ENCODE results near the gene NRXN2.

The NRXN2 gene

DNA sequence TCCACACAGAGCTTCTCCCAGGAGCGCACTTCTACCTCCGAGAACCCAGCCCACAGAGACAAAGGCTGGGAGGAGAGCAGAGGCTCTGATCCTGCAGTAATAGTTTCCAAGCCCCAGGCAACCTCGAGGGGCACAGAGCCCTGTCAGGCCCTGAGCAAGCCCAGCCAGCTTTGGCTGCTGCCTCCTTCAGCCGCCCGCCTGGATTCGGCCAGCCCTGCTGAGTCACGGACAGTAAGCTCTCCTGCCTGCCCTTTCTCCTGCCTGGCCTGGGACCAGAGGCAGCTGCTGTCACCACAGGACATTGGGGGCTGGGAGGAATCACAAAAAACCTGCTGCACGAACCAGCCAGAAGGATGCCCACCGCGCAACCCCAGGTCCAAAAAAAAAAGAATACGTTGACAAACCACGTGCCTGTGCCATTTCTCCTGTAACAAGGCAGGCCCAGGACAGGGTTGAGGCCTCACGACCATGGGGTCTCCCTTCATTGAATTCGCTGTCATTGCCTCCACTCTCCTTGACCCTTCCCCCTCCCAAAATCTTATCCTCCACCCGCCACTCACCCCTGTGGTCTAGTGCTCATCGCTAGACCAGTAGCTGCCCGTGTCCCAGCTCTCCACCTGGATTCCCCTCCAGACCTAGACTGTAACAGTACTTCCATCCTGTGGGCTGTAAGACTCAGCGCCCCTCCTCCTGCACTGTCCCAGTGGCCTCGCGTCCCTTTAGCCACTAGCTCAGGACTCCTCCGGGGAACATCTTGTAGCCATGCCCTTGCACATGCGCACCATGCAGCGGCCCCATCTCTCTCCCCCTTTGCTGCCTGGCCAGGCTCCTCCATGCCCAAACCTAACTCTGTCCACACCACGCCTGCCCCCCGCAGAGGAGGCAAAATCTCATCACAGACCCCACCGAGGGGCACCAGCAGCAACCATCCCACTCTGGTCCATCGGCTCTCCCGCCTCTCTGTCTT is 139.4 kb downstream of the NRXN2 start:
- Histone ChIP-seq H3K4me3 (ENCODE audit: low read length) (no peak overlapping the region), H3K36me3 (ENCODE audit: control insufficient read depth, low read length) (no peaks in the 10 kb centered on the region), H3K9me2 (replicated peaks; ENCODE audit: control insufficient read depth, low read length) (no peaks in the 10 kb centered on the region), H3K27ac (ENCODE audit: low read depth, low read length) (no peak overlapping the region), H3K27me3 (ENCODE audit: control insufficient read depth, low read length) (no peaks in the 10 kb centered on the region), H3F3A (ENCODE audit: control insufficient read depth, insufficient read depth) (no peaks in the 10 kb centered on the region), H3K79me2 (ENCODE audit: control insufficient read depth, low read length) (no peaks in the 10 kb centered on the region), H3K4me2 (ENCODE audit: low read length) (no peak overlapping the region), H4K20me1 (ENCODE audit: control insufficient read depth, insufficient read depth, low read depth, low read length) (no peaks in the 10 kb centered on the region), H3K4me1 (ENCODE audit: control insufficient read depth, low read length) (no peaks in the 10 kb centered on the region), H3K9me3 (ENCODE audit: control insufficient read depth, insufficient read depth, low read length) (peaks cover 7% of the 10 kb centered on the region)
- TF ChIP-seq CTCF (IDR thresholded peaks at IDR 0.05; ENCODE audit: low read depth, low read length, poor library complexity, severe bottlenecking) (no peak), EZH2phosphoT487 (IDR thresholded peaks at IDR 0.05; ENCODE audit: borderline replicate concordance, low read length) (no peak)

- Histone ChIP-seq H3K4me1 (ENCODE audit: control insufficient read depth, low read length) (no peaks in the 10 kb centered on the region), H3K9me3 (ENCODE audit: control insufficient read depth, insufficient read depth, low read length) (no peaks in the 10 kb centered on the region), H3K4me3 (ENCODE audit: low read length) (no peak overlapping the region), H3K27me3 (ENCODE audit: control insufficient read depth, low read length) (peaks cover 1% of the 10 kb centered on the region; the same call in 1 of the 2 replicates), H3K27ac (ENCODE audit: low read depth, low read length) (no peak overlapping the region), H4K20me1 (ENCODE audit: control insufficient read depth, insufficient read depth, low read depth, low read length) (no peaks in the 10 kb centered on the region), H3K4me2 (ENCODE audit: low read length) (no peak overlapping the region), H3F3A (ENCODE audit: control insufficient read depth, insufficient read depth) (no peaks in the 10 kb centered on the region), H3K36me3 (ENCODE audit: control insufficient read depth, low read length) (no peaks in the 10 kb centered on the region), H3K79me2 (ENCODE audit: control insufficient read depth, low read length) (no peaks in the 10 kb centered on the region), H3K9me2 (replicated peaks; ENCODE audit: control insufficient read depth, low read length) (no peaks in the 10 kb centered on the region)
- TF ChIP-seq CTCF (IDR thresholded peaks at IDR 0.05; ENCODE audit: low read depth, low read length, poor library complexity, severe bottlenecking) (no peak), EZH2phosphoT487 (IDR thresholded peaks at IDR 0.05; ENCODE audit: borderline replicate concordance, low read length) (no peak)
These were observed 140.1 kb downstream of the NRXN2 start for GRCh38 chr11:64582885-64583284.

DNA sequence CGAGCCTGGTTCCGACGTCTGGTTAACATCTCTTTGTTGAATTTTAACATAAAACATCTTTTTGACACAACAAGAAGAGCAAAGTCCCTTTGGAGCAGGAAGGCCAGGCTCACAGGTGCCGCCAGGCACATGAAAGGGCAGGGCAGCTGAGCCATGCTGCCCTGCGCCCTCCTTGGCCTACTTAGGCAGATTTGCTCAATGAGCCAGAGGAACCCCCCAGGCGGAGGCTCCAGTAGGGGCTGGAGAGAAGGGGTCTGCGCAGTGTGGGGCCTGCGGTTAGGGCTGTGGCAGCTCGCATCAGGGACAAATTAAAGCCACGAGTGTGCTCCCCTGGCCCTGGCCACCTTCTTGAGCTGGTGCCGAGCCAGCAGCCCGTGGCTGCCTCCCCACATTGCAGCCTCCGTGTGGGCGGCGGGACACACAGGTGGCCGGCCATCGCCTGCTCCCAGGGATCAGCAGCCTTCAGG is 141.9 kb downstream of the NRXN2 start:
- H3K4me2 ChIP-seq (ENCODE audit: low read length) = no peak overlapping the region
- H3K27me3 ChIP-seq (ENCODE audit: control insufficient read depth, low read length) = peaks cover 6% of the 10 kb centered on the region; the same call in 1 of the 2 replicates
- TF ChIP-seq CTCF (IDR thresholded peaks at IDR 0.05; ENCODE audit: low read depth, low read length, poor library complexity, severe bottlenecking) (no peak), EZH2phosphoT487 (IDR thresholded peaks at IDR 0.05; ENCODE audit: borderline replicate concordance, low read length) (no peak)
- H3K4me3 ChIP-seq (ENCODE audit: low read length) = no peak overlapping the region
- H3K79me2 ChIP-seq (ENCODE audit: control insufficient read depth, low read length) = no peaks in the 10 kb centered on the region
- no peaks in the 10 kb centered on the region for H3K4me1 ChIP-seq (ENCODE audit: control insufficient read depth, low read length)
- H4K20me1 ChIP-seq (ENCODE audit: control insufficient read depth, insufficient read depth, low read depth, low read length) = no peaks in the 10 kb centered on the region
- H3F3A ChIP-seq (ENCODE audit: control insufficient read depth, insufficient read depth) = no peaks in the 10 kb centered on the region
- no peaks in the 10 kb centered on the region for H3K36me3 ChIP-seq (ENCODE audit: control insufficient read depth, low read length)
- H3K9me3 ChIP-seq (ENCODE audit: control insufficient read depth, insufficient read depth, low read length) = no peaks in the 10 kb centered on the region
- H3K27ac ChIP-seq (ENCODE audit: low read depth, low read length) = no peak overlapping the region
- no peaks in the 10 kb centered on the region for H3K9me2 ChIP-seq (replicated peaks; ENCODE audit: control insufficient read depth, low read length)
